Pulmonary artery endothelial cell (primary cell): ENCODE data around the gene ADPRHL1. TPM values are rescaled to one million over a fixed set of nuclear protein-coding genes. Genes with fewer than 3 reads are reported as not detected.
"Not testable (repeated sequence)": the region's sequence is repeated elsewhere in the genome, so short reads cannot be mapped to it uniquely, and the experiment has no call there.

Experiments
- DNase-seq: peaks from one replicate; pipeline ENCODE4 v3.0.0-alpha.2; 2011; ENCODE audit warnings: low read depth, low spot score
- total RNA-seq: library from RNA; depleted of rRNA; stranded (reverse); fragments of >200 nt; gene quantifications from 2 replicates; pipeline ENCODE4 v1.2.3, GENCODE V29; 2014

ADPRHL1 gene
- total RNA-seq, 1 donor from 2014 or later: 0.20 TPM

GRCh38 chr13:113373811-113374485, 79.3 kb downstream of the ADPRHL1 start:
- no peak for DNase-seq

- DNase-seq: not testable (repeated sequence)
Measured at GRCh38 chr13:113371701-113372100, 81.6 kb downstream of the ADPRHL1 start.

- DNase-seq: no peak
Measured at GRCh38 chr13:113371061-113371460, 82.2 kb downstream of the ADPRHL1 start.

- DNase-seq: no peak
Measured at GRCh38 chr13:113369881-113370280, 83.4 kb downstream of the ADPRHL1 start.

- no peak for DNase-seq
Measured at GRCh38 chr13:113369189-113369588, 84.1 kb downstream of the ADPRHL1 start.

GRCh38 chr13:113368353-113368752, 84.9 kb downstream of the ADPRHL1 start:
- DNase-seq: not testable (repeated sequence)

DNA sequence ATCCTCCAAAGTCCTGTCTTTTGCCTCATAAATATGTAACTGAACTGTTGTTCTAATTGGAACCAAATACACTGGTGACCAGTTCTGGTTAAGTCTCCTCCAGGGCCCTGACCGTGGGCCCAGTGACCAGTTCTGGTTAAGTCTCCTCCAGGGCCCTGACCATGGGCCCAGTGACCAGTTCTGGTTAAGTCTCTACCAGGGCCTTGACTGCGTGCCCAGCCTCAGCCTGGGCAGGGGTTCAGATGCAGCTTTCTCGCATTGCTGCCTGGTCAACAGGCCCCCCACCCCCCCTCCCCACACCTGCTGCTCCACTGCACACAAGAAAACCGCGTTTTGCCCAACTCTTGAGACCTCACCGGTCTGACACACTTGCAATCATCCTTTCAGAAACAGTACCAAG, 85.5 kb downstream of the ADPRHL1 start:
- DNase-seq: no peak

- DNase-seq: no peak
Measured at GRCh38 chr13:113367020-113367560, 86.2 kb downstream of the ADPRHL1 start.

DNA sequence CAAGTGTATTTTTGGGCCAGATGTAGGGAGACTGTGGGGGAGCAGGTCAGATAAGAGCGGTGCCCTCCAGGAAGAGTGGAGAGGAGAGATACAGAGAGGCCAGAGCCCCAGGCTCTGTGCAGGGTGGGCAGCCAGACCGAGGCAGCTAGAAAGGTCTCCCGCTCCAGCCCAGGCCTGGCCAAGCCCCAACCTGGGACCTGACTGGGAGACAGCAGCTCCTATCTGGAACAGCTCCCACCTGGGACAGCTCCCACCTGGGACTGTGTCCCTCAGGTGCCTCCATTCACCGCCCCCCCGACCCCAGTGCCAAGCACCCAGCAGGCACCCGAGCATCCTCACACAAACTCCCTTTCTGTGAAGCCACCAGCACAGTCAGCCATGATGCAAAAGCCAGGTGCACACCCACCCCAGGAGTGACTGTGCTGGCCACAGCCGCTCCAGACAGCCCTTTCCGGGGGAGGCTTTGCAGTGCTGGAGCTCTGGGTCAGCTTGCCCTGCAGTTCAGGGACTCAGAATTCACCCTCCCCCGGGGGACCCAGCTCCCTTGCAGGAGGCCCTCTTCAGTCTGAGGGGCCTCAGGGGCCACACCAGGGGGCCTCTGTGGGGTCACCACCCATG, 87.2 kb downstream of the ADPRHL1 start:
- no peak for DNase-seq

GRCh38 chr13:113365583-113365970, 87.7 kb downstream of the ADPRHL1 start:
- no peak for DNase-seq

GRCh38 chr13:113364901-113365582, 88.2 kb downstream of the ADPRHL1 start:
- no peak for DNase-seq

DNA sequence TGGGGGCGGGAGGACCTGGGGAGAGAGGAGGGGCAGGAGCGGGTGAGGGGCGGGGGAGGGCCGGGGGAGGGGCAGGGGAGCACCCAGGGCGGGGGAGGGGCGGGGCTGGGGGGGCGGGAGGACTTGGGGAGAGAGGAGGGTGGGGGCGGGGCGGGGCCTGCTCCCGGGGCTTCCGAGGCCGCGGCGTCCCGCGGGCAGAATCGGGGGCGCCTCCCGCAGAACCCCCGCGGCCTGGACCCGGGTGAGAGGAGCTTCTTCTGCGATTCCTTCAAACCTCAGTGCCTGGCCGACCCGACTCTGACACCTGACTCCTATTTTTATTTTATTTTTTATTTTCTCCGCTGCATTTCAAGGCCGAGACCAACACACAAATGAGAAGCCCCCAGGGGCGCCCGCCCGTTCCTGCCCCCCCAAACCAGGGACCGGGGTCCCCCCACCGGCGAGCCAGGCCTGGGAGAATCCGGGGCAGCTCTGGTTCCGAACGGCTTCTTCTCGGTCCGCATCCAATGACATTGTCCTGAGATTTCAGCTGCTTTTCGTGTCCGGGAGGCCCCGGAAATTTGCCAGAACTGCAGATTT, 88.9 kb downstream of the ADPRHL1 start:
- DNase-seq: no peak

DNA sequence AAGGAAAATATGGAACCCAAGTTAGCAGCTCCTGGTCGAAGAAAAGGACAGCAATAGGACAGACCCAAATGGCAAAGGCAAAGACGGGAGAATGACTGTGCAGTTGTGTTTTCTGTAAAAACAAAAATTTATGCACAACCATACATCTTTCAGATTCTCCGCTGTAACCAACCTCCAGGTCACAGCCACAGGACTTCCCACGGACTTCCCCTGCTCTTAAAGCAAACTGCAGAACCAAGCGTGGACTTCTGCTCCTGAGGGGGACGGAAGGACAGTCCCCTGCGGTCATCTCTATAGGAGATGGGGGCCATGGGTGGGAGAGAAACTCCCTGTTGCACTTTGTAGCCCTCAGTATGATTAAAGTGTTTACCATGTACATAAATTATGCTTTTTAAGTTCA, 91.9 kb downstream of the ADPRHL1 start:
- DNase-seq: no peak

DNA sequence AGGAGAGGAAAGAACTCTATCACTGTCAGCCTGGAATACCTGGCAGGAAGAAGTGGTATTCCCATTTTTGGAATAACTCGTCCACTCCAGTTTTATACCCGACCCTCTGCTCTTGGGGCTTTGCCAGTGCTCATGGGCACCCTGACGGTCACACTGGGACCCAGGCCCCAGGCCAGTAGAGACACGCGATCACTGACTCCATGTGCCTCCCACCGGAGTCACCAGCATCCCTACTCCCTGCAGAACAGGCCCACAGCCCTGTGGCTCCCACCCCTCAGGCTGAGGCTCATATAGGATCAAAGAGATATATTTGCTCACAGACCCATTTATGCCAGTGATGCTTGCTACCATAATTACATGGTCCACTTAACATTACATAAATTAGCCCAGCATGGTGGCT, 92.8 kb downstream of the ADPRHL1 start:
- no peak for DNase-seq

DNA sequence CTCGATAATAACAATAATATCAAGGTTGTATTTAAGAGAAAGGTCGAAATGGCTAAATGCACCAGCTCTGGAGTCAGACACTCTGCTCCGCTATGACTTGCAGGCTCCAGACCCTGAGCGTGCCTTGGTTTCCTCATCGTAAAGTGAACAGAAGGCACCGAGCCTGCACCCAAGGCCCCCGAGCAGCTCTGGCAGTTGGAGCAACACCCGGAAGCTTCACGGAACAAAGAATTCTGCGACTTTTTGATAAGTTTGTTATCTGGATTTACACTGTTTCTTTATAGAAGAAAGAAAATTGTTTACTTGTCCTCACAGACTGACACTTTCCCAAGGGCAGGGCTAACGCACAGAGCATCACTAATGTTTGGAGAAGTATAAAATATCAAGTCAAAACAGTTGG, 93.7 kb downstream of the ADPRHL1 start:
- no peak for DNase-seq

- no peak for DNase-seq
Measured at GRCh38 chr13:113358653-113359190, 94.6 kb downstream of the ADPRHL1 start.

- no peak for DNase-seq
Measured at GRCh38 chr13:113357529-113357928, 95.8 kb downstream of the ADPRHL1 start.

DNA sequence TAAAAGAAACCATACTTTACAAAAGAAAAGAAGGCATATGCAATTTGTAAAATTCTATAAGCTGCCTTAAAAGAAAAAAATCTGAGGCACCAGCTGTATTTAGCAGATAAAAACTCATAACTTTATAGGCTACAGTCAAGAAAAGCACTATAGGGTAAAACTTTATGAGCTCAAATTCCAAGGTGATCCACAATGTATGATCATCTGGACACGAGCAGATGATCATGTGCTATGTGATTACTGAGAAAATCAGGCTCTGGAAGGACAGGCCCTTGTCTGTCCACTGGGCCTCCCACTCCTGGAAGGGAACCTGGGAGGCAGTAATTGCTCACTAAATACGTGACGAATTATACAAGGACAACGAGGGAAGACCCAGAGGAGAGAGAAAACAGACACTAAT, 96.7 kb downstream of the ADPRHL1 start:
- DNase-seq: no peak

DNA sequence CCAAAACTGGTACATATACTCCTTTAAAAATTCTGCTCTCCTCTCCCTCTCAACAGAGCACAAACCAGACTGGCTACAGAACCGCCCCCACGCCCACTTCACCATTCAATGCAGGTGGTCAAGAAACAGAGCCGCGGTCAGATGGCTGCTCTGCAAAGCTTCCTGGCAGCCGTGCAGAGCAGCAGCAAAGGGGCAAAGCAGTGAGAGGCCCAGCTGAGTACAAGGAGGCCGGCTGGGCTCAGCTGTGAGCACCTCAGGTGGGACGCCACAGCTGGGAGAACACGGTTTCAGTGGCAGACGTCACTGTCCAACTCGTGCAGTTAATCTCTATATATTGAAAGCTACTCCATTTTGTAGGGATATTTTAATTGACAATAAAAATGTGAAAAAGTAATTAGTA, 97.7 kb downstream of the ADPRHL1 start:
- DNase-seq: no peak

DNA sequence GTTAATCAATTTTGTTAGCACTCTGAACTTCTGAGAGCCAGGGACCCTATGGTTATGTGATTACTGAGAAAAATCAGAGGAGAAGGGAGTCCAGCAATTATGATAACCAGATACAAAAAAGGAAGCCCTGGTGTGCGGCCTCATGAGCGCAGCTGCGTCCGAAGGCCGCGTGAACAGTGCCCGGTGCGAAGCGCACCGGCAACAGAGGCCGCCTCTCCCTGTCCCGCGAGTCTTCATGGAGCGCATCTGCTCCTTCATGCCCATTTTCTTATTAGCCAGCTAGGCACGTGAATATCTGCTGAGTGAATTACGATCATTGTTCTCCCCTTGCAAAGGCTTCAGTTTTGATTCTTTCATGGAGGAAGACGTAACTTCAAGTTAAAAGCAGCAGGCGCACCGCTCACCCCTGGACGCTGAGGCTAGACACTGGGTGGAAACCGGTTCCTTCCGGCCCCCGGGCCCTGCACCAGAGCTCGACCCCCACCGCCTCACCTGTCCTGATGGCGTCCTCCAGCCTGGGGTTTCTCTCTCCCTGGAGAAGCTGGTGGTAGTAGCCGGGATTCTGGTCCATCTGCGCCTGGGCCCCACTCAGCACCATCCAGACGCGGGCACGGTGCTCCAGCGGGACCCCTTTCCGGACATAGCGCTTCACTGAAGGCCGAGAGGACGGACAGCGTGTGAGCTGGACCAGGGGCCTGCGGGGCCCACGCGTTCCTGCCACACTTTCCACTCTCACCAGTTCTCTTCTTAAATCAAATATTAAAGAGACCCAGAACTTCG, 98.3 kb downstream of the ADPRHL1 start:
- no peak for DNase-seq

GRCh38 chr13:113353254-113353653, 100.0 kb downstream of the ADPRHL1 start:
- DNase-seq: no peak
